ENCODE measurements around the gene GLCE.

Gene GLCE

GRCh38 chr15:69210574-69210973, 50.1 kb downstream of the GLCE start:
- DNase-seq = no peak

GRCh38 chr15:69213786-69214185, 53.4 kb downstream of the GLCE start:
- DNase-seq = no peak

GRCh38 chr15:69215314-69216035, 55.0 kb downstream of the GLCE start:
- no peak for DNase-seq

- DNase-seq = no peak
Observed at GRCh38 chr15:69217381-69217780, 56.9 kb downstream of the GLCE start.

- DNase-seq = no peak
Observed at GRCh38 chr15:69219690-69220089, 59.3 kb downstream of the GLCE start.

- DNase-seq = no peak
Observed at GRCh38 chr15:69222002-69222474, 61.6 kb downstream of the GLCE start.

GRCh38 chr15:69223083-69223813, 62.8 kb downstream of the GLCE start:
- DNase-seq = no peak

- no peak for DNase-seq
Observed at GRCh38 chr15:69224383-69224782, 63.9 kb downstream of the GLCE start.

GRCh38 chr15:69225355-69226022, 65.1 kb downstream of the GLCE start:
- peak in 1 of 2 donors; percentile 4 for DNase-seq

- DNase-seq = no peak
Observed at GRCh38 chr15:69226023-69226355, 65.6 kb downstream of the GLCE start.

GRCh38 chr15:69232144-69232543, 71.7 kb downstream of the GLCE start:
- no peak for DNase-seq

GRCh38 chr15:69232765-69233164, 72.3 kb downstream of the GLCE start:
- DNase-seq = no peak

- DNase-seq = no peak
Observed at GRCh38 chr15:69234676-69235075, 74.2 kb downstream of the GLCE start.

GRCh38 chr15:69236505-69236904, 76.1 kb downstream of the GLCE start:
- no peak for DNase-seq

GRCh38 chr15:69237718-69238117, 77.3 kb downstream of the GLCE start:
- DNase-seq = no peak

- DNase-seq = no peak
Observed at GRCh38 chr15:69244798-69245197, 84.4 kb downstream of the GLCE start.

GRCh38 chr15:69253156-69253555, 92.7 kb downstream of the GLCE start:
- DNase-seq = no peak

GRCh38 chr15:69265347-69265955, 105.0 kb downstream of the GLCE start:
- peak in 1 of 2 donors; percentile 34 for DNase-seq

GRCh38 chr15:69271217-69271616, 110.8 kb downstream of the GLCE start:
- DNase-seq = no peak

GRCh38 chr15:69272139-69272538, 111.7 kb downstream of the GLCE start:
- no peak for DNase-seq

GRCh38 chr15:69272891-69273290, 112.5 kb downstream of the GLCE start:
- no peak for DNase-seq

- DNase-seq = no peak
Observed at GRCh38 chr15:69275074-69275670, 114.7 kb downstream of the GLCE start.

- DNase-seq = no peak
Observed at GRCh38 chr15:69275933-69276560, 115.6 kb downstream of the GLCE start.
